ENCODE data around the gene ZNF462. TPM values are rescaled to one million over a fixed set of nuclear protein-coding genes. Genes with fewer than 3 reads are reported as not detected.

The ZNF462 gene
- total and polyA plus RNA-seq, 2 of the 4 experiments (the other 2 are of a cell fraction) = 6.1 to 18.8 TPM

GRCh38 chr9:106993603-106994002 is 130.6 kb downstream of the ZNF462 start:
- no peak overlapping the region for H2BK20ac ChIP-seq (ENCODE audit: low read depth, low read length)
- no peak overlapping the region for H3K18ac ChIP-seq (ENCODE audit: low read depth, low read length)
- no peaks in the 10 kb centered on the region for H4K20me1 ChIP-seq (ENCODE audit: insufficient read depth, low read length)
- H3K27me3 ChIP-seq (ENCODE audit: control insufficient read depth, insufficient read depth, low read length) = no peaks in the 10 kb centered on the region
- no peak overlapping the region for H3K4ac ChIP-seq (ENCODE audit: low read depth, low read length)
- no CpG with 5 or more reads among the region's 1 CpG for WGBS, 2 experiments (ENCODE audit: extremely low coverage in 2 of 2, insufficient read length in 1 of 2)
- no peak overlapping the region for H2AK5ac ChIP-seq (ENCODE audit: low read depth, low read length)
- in situ Hi-C loops (cut with MboI; ENCODE audit: low sequenced_read_pairs) (no loop called here), intact Hi-C loops (cut with micrococcal nuclease) (no loop called here), dilution Hi-C loops (cut with HindIII; ENCODE audit: low sequenced_read_pairs, unreplicated experiment) (no loop called here)
- no peak overlapping the region for H3K23ac ChIP-seq (ENCODE audit: low read depth, low read length)
- H3K4me3 ChIP-seq (ENCODE audit: insufficient read depth, low read depth, low read length) = no peak overlapping the region
- BruUV-seq (replicated peaks) = no TSS peak
- H3K56ac ChIP-seq (ENCODE audit: extremely low read depth, insufficient read depth, low read length) = no peak overlapping the region
- no peak for ATAC-seq (ENCODE audit: low read depth)
- ChIA-PET CTCF (no interaction called here), POLR2A (ENCODE audit: unreplicated experiment) (no interaction called here)
- H3K4me1 ChIP-seq (ENCODE audit: control insufficient read depth, insufficient read depth, low read length) = no peaks in the 10 kb centered on the region
- H4K8ac ChIP-seq (ENCODE audit: low read depth in 2 of 2, low read length in 2 of 2) = no peak overlapping the region
- no peak overlapping the region for H2BK15ac ChIP-seq (ENCODE audit: low read depth, low read length)
- no peak overlapping the region for H2BK120ac ChIP-seq (ENCODE audit: low read depth, low read length)
- H2BK5ac ChIP-seq (ENCODE audit: low read depth, low read length, poor library complexity, severe bottlenecking) = no peak overlapping the region
- H3K9me1 ChIP-seq (ENCODE audit: insufficient read depth, low read length) = 0 out of 2 replicates have a peak, but pooled peaks cover 2% of the 10 kb centered on the region
- no peaks in the 10 kb centered on the region for H3K79me1 ChIP-seq (ENCODE audit: low read depth in 1 of 2, low read length in 2 of 2)
- peaks cover 2% of the 10 kb centered on the region; the same call in 1 of the 2 replicates for H3K36me3 ChIP-seq (ENCODE audit: control insufficient read depth, insufficient read depth, low read length)
- no peak overlapping the region for H3K9ac ChIP-seq (ENCODE audit: low read depth, low read length)
- no peak overlapping the region for H3K4me2 ChIP-seq (ENCODE audit: low read depth, low read length)
- TF ChIP-seq USF2 (IDR thresholded peaks at IDR 0.05; ENCODE audit: low read depth, low read length) (no peak), RFX5 (IDR thresholded peaks at IDR 0.05; ENCODE audit: low read depth, low read length) (no peak), BHLHE40 (IDR thresholded peaks at IDR 0.05; ENCODE audit: low read depth, low read length) (no peak), ELK1 (IDR thresholded peaks at IDR 0.05; ENCODE audit: borderline replicate concordance, low read depth, low read length) (no peak)
- H2AK9ac ChIP-seq (replicated peaks; ENCODE audit: low read depth, low read length, poor library complexity) = no peak overlapping the region
- no peak overlapping the region for H4K5ac ChIP-seq (ENCODE audit: low read depth, low read length)
- H3K27ac ChIP-seq (ENCODE audit: insufficient read depth, low read length) = no peak overlapping the region
- H4K91ac ChIP-seq (ENCODE audit: insufficient read depth, low read depth, low read length) = no peak overlapping the region
- no peaks in the 10 kb centered on the region for H3K9me3 ChIP-seq (ENCODE audit: control insufficient read depth, insufficient read depth, low read length)
- no peak for DNase-seq
- H3K14ac ChIP-seq (replicated peaks; ENCODE audit: low read depth, low read length) = no peak overlapping the region
- H2AFZ ChIP-seq (replicated peaks; ENCODE audit: low read length, poor library complexity) = no peak overlapping the region
